ENCODE data around the gene CTDSPL. TPM values are rescaled to one million over a fixed set of nuclear protein-coding genes. Genes with fewer than 3 reads are reported as not detected.

The CTDSPL gene
- total and polyA plus RNA-seq, 2 of the 13 experiments (the other 11 are each of a cell fraction or from before 2014, with no cell fraction given): 26.1 to 142 TPM

DNA sequence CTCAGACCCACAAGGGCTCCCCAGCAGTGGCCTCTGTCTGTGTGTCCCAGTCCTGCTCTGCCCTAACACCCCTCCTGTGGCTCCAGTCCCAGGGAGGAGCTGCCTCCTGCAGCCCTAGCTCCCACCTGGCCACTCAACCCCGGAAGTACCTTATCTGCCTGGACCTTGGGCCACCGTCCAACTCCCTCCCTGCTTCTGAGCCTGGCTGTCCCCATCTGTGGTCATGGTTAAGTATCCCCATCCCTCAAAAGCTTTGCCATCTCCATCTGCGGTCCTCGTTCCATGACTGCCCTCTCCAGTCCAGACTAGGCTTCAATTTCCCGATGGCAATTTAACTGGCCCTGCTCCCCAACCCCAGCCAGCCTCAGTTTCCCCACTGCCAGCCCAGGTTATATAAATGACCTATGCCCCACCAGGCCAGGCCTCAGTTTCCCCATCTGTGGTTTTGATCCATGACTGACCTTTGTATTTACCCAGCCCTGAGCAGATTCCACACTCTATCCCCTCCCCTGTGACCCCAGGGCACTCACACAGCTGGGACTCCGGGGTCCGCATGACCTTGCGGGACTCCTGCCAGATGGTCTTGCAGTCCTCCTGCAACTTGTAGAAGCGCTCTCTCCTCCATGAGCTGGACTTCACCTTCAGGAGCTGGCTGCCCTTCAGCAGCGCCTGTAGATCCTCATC lies 158.1 kb downstream of the CTDSPL start:
- no peak for FAIRE-seq
- no peaks in the 10 kb centered on the region for H3K79me2 ChIP-seq (ENCODE audit: insufficient read depth, low read length)
- DNase-seq (ENCODE audit: low spot score): no peak
- H4K20me1 ChIP-seq (ENCODE audit: insufficient read depth, low read length): no peaks in the 10 kb centered on the region
- 81% methylated on average over 10 of the region's 10 CpGs for WGBS (ENCODE audit: low lambda C conversion rate)
- peaks cover 5 to 11% of the 10 kb centered on the region in 2 experiments; a peak in 3 of 5 replicates for H3K36me3 ChIP-seq (replicated peaks in 1 of 2; ENCODE audit: control insufficient read depth in 1 of 2, insufficient read depth in 2 of 2, low read length in 2 of 2)
- no TSS peak for BruUV-seq (replicated peaks)
- H3K4me3 ChIP-seq (replicated peaks in 1 of 3; ENCODE audit: insufficient read depth in 1 of 3, low read depth in 2 of 3, low read length in 3 of 3): no peak overlapping the region
- no peak overlapping the region for H3K27ac ChIP-seq (ENCODE audit: extremely low read length, insufficient read depth, low read length)
- ChIA-PET POLR2A (interaction anchor here (0.7 kb wide), 1 partner anchor 16 kb away, joined by 4 read pairs; no protein-coding TSS in a partner anchor), CTCF (ENCODE audit: low intra/inter-chr PET ratio, low total read pairs) (no interaction called here)
- in situ Hi-C loops (cut with HindIII; ENCODE audit: extremely low pct_ligation_motif_present, low pct_unique_long_range_greater_than_20kb): no loop called here
- intact Hi-C loops (cut with micrococcal nuclease; ENCODE audit: unreplicated experiment): no loop called here
- H3K27me3 ChIP-seq (ENCODE audit: control insufficient read depth in 1 of 2, insufficient read depth in 2 of 2, low read length in 2 of 2): no peaks in the 10 kb centered on the region
- no peaks in the 10 kb centered on the region for H3K9me3 ChIP-seq (ENCODE audit: low read length)
- no peak for ATAC-seq
- H3K4me2 ChIP-seq (ENCODE audit: low read depth, low read length): no peak overlapping the region
- H3K9ac ChIP-seq (ENCODE audit: insufficient read depth, low read depth, low read length): no peak overlapping the region
- peaks cover 75% of the 10 kb centered on the region for H3K4me1 ChIP-seq (ENCODE audit: insufficient read depth, low read length)
- H2AFZ ChIP-seq (ENCODE audit: low read length): no peak overlapping the region
- no peak for TF ChIP-seq ZNF331 (CRISPR knock-in tag; IDR thresholded peaks at IDR 0.05)
- TF ChIP-seq GABPA (IDR thresholded peaks at IDR 0.05; ENCODE audit: low read depth, low read length): no peak
- TF ChIP-seq GABPA (CRISPR knock-in tag; IDR thresholded peaks at IDR 0.05; ENCODE audit: low read depth): peak; percentile 37; the same call in 1 of the 2 replicates
- TF ChIP-seq NFRKB (IDR thresholded peaks at IDR 0.05): no peak
- no peak for TF ChIP-seq RNF2 (conservative IDR thresholded peaks at IDR 0.05; ENCODE audit: low read depth)
- no peak for TF ChIP-seq MBD4 (IDR thresholded peaks at IDR 0.05; ENCODE audit: borderline replicate concordance, low read length)
- TF ChIP-seq, protein P1, sequence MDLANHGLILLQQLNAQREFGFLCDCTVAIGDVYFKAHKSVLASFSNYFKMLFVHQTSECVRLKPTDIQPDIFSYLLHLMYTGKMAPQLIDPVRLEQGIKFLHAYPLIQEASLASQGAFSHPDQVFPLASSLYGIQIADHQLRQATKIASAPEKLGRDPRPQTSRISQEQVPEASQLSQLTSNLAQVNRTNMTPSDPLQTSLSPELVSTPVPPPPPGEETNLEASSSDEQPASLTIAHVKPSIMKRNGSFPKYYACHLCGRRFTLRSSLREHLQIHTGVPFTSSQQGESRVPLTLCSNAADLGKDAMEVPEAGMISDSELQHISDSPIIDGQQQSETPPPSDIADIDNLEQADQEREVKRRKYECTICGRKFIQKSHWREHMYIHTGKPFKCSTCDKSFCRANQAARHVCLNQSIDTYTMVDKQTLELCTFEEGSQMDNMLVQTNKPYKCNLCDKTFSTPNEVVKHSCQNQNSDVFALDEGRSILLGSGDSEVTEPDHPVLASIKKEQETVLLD (CRISPR knock-in tag; IDR thresholded peaks at IDR 0.05; ENCODE audit: low read depth): no peak
- TF ChIP-seq ZNF746 (CRISPR knock-in tag; IDR thresholded peaks at IDR 0.05): no peak
- TF ChIP-seq ZNF282 (IDR thresholded peaks at IDR 0.05; ENCODE audit: partially characterized antibody): no peak
- TF ChIP-seq TEAD2 (CRISPR knock-in tag; IDR thresholded peaks at IDR 0.05): no peak
- TF ChIP-seq, protein P2, sequence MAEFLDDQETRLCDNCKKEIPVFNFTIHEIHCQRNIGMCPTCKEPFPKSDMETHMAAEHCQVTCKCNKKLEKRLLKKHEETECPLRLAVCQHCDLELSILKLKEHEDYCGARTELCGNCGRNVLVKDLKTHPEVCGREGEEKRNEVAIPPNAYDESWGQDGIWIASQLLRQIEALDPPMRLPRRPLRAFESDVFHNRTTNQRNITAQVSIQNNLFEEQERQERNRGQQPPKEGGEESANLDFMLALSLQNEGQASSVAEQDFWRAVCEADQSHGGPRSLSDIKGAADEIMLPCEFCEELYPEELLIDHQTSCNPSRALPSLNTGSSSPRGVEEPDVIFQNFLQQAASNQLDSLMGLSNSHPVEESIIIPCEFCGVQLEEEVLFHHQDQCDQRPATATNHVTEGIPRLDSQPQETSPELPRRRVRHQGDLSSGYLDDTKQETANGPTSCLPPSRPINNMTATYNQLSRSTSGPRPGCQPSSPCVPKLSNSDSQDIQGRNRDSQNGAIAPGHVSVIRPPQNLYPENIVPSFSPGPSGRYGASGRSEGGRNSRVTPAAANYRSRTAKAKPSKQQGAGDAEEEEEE (CRISPR knock-in tag; IDR thresholded peaks at IDR 0.05; ENCODE audit: borderline replicate concordance): no peak
- no peak for TF ChIP-seq HNRNPH1 (optimal IDR thresholded peaks at IDR 0.05; ENCODE audit: low read depth, low read length)
- no peak for TF ChIP-seq TCF7L2 (IDR thresholded peaks at IDR 0.05; ENCODE audit: low read depth, low read length)
- TF ChIP-seq DZIP1 (CRISPR knock-in tag; IDR thresholded peaks at IDR 0.05): no peak
- no peak for TF ChIP-seq TIGD3 (CRISPR knock-in tag; IDR thresholded peaks at IDR 0.05; ENCODE audit: borderline replicate concordance)
- TF ChIP-seq FOSL1 (CRISPR knock-in tag; IDR thresholded peaks at IDR 0.05; ENCODE audit: borderline replicate concordance): no peak
- TF ChIP-seq KDM5B (CRISPR knock-in tag; IDR thresholded peaks at IDR 0.05; ENCODE audit: borderline replicate concordance): 0 out of 2 replicates have a peak, but pooled peaks have one; percentile 29

All from HepG2 (cell line).